Measurements from ENCODE around the gene TRAM2. TPM values are rescaled to one million over a fixed set of nuclear protein-coding genes. Genes with fewer than 3 reads are reported as not detected.
A peak's percentile ranks its signal among the peaks of the same experiment; 100 is the strongest.

The TRAM2 gene
- total and polyA plus RNA-seq, 10 of the 15 experiments (the other 5 are each of a cell fraction or from before 2014, with no cell fraction given) = 2.5 to 15.0 (median 11.0) TPM

DNA sequence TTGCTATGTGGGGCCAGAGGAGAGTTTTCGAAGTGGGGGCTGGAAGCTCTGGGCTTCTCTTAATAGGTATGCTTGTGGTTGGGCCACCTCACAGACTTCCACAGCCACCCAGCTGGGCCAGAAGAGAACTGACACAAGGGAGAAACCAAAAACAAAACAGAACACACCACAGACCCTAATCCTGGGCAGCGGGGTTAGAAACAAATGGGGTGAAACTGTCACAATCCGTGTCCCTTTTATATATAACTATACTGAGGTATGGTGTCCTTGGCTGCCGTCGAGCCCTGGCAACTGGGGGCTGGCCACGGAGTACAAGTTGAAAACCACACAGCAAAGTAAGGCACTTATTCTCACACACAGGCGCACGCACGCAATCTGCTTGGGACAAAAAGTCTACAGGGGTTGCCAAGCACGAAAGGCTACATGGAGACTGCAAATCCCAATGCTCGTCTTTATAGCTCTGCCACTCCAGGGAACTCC, 78.3 kb downstream of the TRAM2 start:
- DNase-seq (ENCODE audit: low read depth, low spot score) = peak; percentile 74
- Histone ChIP-seq H2AFZ (ENCODE audit: control insufficient read depth, low read depth, low read length) (no peak overlapping the region; the same call in 1 of the 2 replicates), H3K27me3 (replicated peaks in 1 of 2; ENCODE audit: control insufficient read depth in 2 of 2, insufficient read depth in 2 of 2, low read length in 1 of 2) (no peaks in the 10 kb centered on the region), H3K4me2 (ENCODE audit: control insufficient read depth, insufficient read depth) (peak overlapping the region; percentile 63), H3K4me1 (ENCODE audit: control insufficient read depth, insufficient read depth, low read length) (peaks cover 59% of the 10 kb centered on the region), H3K9me3 (replicated peaks; ENCODE audit: control insufficient read depth, insufficient read depth, low read length) (no peaks in the 10 kb centered on the region; the same call in 2 of the 3 replicates), H3K79me2 (ENCODE audit: control insufficient read depth, insufficient read depth, low read length) (no peaks in the 10 kb centered on the region), H3K4me3 (peak overlapping the region; percentile 61; the same call in 1 of the 2 replicates), H4K20me1 (ENCODE audit: control insufficient read depth, insufficient read depth) (no peaks in the 10 kb centered on the region), H3K36me3 (ENCODE audit: control insufficient read depth in 2 of 2, insufficient read depth in 2 of 2, low read length in 1 of 2) (peaks cover 2 to 5% of the 10 kb centered on the region in 2 experiments; a peak in 3 of 4 replicates), H3K9ac (ENCODE audit: control insufficient read depth, insufficient read depth, low read length) (peak overlapping the region; percentile 38), H3K27ac (ENCODE audit: control insufficient read depth, insufficient read depth) (peak overlapping the region; percentile 96)
- ChIA-PET RAD21 (ENCODE audit: unreplicated experiment) (interaction anchor here (1.0 to 11.6 kb wide), 13 partner anchors 12 to 214 kb away, joined by 3 to 124 read pairs (median 5); partner anchors contain the start of genes EFHC1, MCM3 and PAQR8), CTCF (interaction anchor here (0.7 to 4.1 kb wide), 20 partner anchors 9 to 164 kb away, joined by 3 to 38 read pairs (median 4); partner anchors contain the start of genes EFHC1 and TRAM2), SMC1A (ENCODE audit: uncharacterized antibody, unreplicated experiment) (interaction anchor here (0.7 to 14.8 kb wide), 20 partner anchors 9 to 502 kb away, joined by 3 to 249 read pairs (median 5); partner anchors contain the start of genes EFHC1 and MCM3), POLR2A (interaction anchor here (1.2 to 3.5 kb wide), 5 partner anchors 9 to 79 kb away, joined by 3 to 16 read pairs (median 8); partner anchors contain the start of gene EFHC1)
- peak; percentile 71 for ATAC-seq
- intact Hi-C loops (cut with micrococcal nuclease; ENCODE audit: unreplicated experiment) (loop anchor here (1.0 to 5.0 kb wide), 5 partner anchors 39 to 216 kb away; partner anchors contain the start of genes EFHC1, MCM3 and TRAM2), in situ Hi-C loops (cut with MboI) (loop anchor here (5.0 kb wide), 2 partner anchors 81 to 196 kb away; no protein-coding TSS in a partner anchor)
- no peak for FAIRE-seq
- BruUV-seq (replicated peaks) = no TSS peak
- WGBS (ENCODE audit: insufficient coverage, insufficient replicate concordance, low lambda C conversion rate, missing lambda C conversion rate) = 14% methylated on average over 11 of the region's 11 CpGs
- TF ChIP-seq EP300 (IDR thresholded peaks at IDR 0.05; ENCODE audit: borderline replicate concordance in 1 of 2, control insufficient read depth in 1 of 2, low read depth in 2 of 2, low read length in 2 of 2) = peak in 1 of 2 experiments; percentile 38; a peak in 3 of 4 replicates
- no peak for TF ChIP-seq ZNF217 (IDR thresholded peaks at IDR 0.05)
- TF ChIP-seq ETV6 (conservative IDR thresholded peaks at IDR 0.05 in 1 of 2, IDR thresholded peaks at IDR 0.05 in 1 of 2; ENCODE audit: borderline replicate concordance in 1 of 2, low read depth in 1 of 2) = no peak; a peak in 1 of 4 replicates
- TF ChIP-seq, protein P1, sequence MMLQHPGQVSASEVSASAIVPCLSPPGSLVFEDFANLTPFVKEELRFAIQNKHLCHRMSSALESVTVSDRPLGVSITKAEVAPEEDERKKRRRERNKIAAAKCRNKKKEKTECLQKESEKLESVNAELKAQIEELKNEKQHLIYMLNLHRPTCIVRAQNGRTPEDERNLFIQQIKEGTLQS (IDR thresholded peaks at IDR 0.05; ENCODE audit: borderline replicate concordance, extremely low read depth, low read depth, low read length) = no peak
- TF ChIP-seq SP1 (IDR thresholded peaks at IDR 0.05; ENCODE audit: low read depth, low read length) = peak; percentile 64
- no peak for TF ChIP-seq RELA (IDR thresholded peaks at IDR 0.05; ENCODE audit: borderline replicate concordance, partially characterized antibody)
- TF ChIP-seq, protein P2, sequence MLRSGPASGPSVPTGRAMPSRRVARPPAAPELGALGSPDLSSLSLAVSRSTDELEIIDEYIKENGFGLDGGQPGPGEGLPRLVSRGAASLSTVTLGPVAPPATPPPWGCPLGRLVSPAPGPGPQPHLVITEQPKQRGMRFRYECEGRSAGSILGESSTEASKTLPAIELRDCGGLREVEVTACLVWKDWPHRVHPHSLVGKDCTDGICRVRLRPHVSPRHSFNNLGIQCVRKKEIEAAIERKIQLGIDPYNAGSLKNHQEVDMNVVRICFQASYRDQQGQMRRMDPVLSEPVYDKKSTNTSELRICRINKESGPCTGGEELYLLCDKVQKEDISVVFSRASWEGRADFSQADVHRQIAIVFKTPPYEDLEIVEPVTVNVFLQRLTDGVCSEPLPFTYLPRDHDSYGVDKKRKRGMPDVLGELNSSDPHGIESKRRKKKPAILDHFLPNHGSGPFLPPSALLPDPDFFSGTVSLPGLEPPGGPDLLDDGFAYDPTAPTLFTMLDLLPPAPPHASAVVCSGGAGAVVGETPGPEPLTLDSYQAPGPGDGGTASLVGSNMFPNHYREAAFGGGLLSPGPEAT (IDR thresholded peaks at IDR 0.05; ENCODE audit: low read depth) = peak; percentile 15; the same call in 1 of the 2 replicates
- TF ChIP-seq ATF7 (IDR thresholded peaks at IDR 0.05; ENCODE audit: low read depth) = no peak
- TF ChIP-seq PML (IDR thresholded peaks at IDR 0.05; ENCODE audit: low read length) = peak; percentile 35; the same call in 1 of the 2 replicates
- TF ChIP-seq BHLHE40 (IDR thresholded peaks at IDR 0.05; ENCODE audit: borderline replicate concordance in 1 of 2, low read depth in 2 of 2, low read length in 1 of 2) = no peak; a peak in 1 of 4 replicates
- peak; percentile 59; the same call in 1 of the 2 replicates for TF ChIP-seq PAX5 (IDR thresholded peaks at IDR 0.05; ENCODE audit: borderline replicate concordance, low read depth, low read length)
- TF ChIP-seq KLF5 (IDR thresholded peaks at IDR 0.05; ENCODE audit: partially characterized antibody) = no peak
- 0 out of 2 replicates have a peak, but pooled peaks have one; percentile 19 for TF ChIP-seq RAD21 (IDR thresholded peaks at IDR 0.05; ENCODE audit: insufficient read depth, low read depth, low read length)
- no peak for TF ChIP-seq HDGF (IDR thresholded peaks at IDR 0.05)
- TF ChIP-seq BMI1 (IDR thresholded peaks at IDR 0.05; ENCODE audit: borderline replicate concordance) = no peak
- no peak for TF ChIP-seq SMC3 (IDR thresholded peaks at IDR 0.05; ENCODE audit: borderline replicate concordance, low read length)
- TF ChIP-seq BACH1 (IDR thresholded peaks at IDR 0.05; ENCODE audit: borderline replicate concordance) = no peak
- TF ChIP-seq ZNF274 (IDR thresholded peaks at IDR 0.05; ENCODE audit: insufficient read depth, insufficient read length) = no peak
- peak; percentile 93 for TF ChIP-seq RUNX3 (IDR thresholded peaks at IDR 0.05; ENCODE audit: low read length)
- no peak for TF ChIP-seq WRNIP1 (IDR thresholded peaks at IDR 0.05; ENCODE audit: borderline replicate concordance, low read depth, low read length)
- no peak for TF ChIP-seq NBN (IDR thresholded peaks at IDR 0.05)
- TF ChIP-seq HCFC1 (IDR thresholded peaks at IDR 0.05; ENCODE audit: low read length) = no peak
